A673 (cell line): ENCODE data around the gene ELOVL5.

Experiments used
- EZH2 ChIP-seq: fragments of 200-600 bp; sonication (generic); IDR thresholded peaks from 2 replicates; pipeline ENCODE4 v1.6.1; 2017; ENCODE audit warnings: borderline replicate concordance, low read depth, mild to moderate bottlenecking, mixed read lengths, antibody characterized with exemption, low read length; ENCODE audit not compliant: poor library complexity, severe bottlenecking
- TF ChIP-seq, protein P1 (sequence below): fragments of 300-800, 200-600 bp; sonication (generic); conservative IDR thresholded peaks from 2 replicates; pipeline ENCODE4 v1.5.1; 2017; ENCODE audit warnings: low read depth, mild to moderate bottlenecking, antibody characterized with exemption, low read length, moderate library complexity, mixed read lengths

DNA sequence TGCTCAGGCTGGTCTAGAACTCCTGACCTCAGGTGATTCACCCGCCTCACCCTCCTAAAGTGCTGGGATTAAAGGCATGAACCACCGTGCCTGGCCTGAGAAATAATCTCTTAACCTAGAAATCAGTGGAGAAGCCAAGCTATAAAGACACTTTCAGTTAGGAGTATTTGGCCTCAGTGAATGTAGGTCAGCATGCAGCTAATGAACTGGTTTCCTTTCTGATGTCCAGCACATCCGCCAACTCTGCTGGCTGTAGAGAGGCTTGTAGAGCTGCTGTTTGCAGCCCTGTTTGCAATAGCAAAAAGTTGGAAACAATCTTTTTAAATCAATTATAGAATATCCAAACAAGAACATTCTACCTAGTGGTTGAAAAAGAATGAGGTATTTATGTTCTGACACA lies 42.4 kb upstream of the ELOVL5 start:
- no peak for TF ChIP-seq EZH2
- TF ChIP-seq, protein P1, sequence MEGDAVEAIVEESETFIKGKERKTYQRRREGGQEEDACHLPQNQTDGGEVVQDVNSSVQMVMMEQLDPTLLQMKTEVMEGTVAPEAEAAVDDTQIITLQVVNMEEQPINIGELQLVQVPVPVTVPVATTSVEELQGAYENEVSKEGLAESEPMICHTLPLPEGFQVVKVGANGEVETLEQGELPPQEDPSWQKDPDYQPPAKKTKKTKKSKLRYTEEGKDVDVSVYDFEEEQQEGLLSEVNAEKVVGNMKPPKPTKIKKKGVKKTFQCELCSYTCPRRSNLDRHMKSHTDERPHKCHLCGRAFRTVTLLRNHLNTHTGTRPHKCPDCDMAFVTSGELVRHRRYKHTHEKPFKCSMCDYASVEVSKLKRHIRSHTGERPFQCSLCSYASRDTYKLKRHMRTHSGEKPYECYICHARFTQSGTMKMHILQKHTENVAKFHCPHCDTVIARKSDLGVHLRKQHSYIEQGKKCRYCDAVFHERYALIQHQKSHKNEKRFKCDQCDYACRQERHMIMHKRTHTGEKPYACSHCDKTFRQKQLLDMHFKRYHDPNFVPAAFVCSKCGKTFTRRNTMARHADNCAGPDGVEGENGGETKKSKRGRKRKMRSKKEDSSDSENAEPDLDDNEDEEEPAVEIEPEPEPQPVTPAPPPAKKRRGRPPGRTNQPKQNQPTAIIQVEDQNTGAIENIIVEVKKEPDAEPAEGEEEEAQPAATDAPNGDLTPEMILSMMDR, result no peak
